Breast epithelium (tissue), 4 donors: ENCODE measurements around the gene CYP4A22. TPM values are rescaled to one million over a fixed set of nuclear protein-coding genes. Genes with fewer than 3 reads are reported as not detected.
"Not testable (repeated sequence)": the region's sequence is repeated elsewhere in the genome, so short reads cannot be mapped to it uniquely, and the experiment has no call there.

ENCODE experiments used
- DNase-seq, 2 donors: peaks; one replicate each; pipeline ENCODE4 v3.0.0-alpha.2; 2019; ENCODE audit warnings: low spot score in 2 of 2
- H3K27ac ChIP-seq, 2 donors: fragments of 200-600 bp; sonication (generic) in 1 of 2; one replicate each; pipeline ENCODE4 v1.5.1; 2016 to 2019; ENCODE audit warnings: mild to moderate bottlenecking in 1 of 2
- H3K27me3 ChIP-seq, 2 donors: fragments of 200-600 bp; sonication (generic) in 1 of 2; one replicate each; pipeline versions ENCODE4 v1.5.1 to v1.6.0; 2017 to 2019; ENCODE audit warnings: control low read depth in 1 of 2, mild to moderate bottlenecking in 1 of 2
- H3K36me3 ChIP-seq: fragments of 200-600 bp; one replicate; pipeline ENCODE4 v1.5.1; 2019
- H3K4me1 ChIP-seq, 2 donors: fragments of 200-600 bp; sonication (generic); one replicate each; pipeline ENCODE4 v1.5.1; 2016 to 2019; ENCODE audit warnings: control low read depth in 1 of 2
- H3K4me3 ChIP-seq, 3 donors: fragments of 200-600 bp; sonication (generic); 1 replicate in 2 of 3; 2 replicates in 1 of 3; pipeline ENCODE4 v1.5.1; 2016 to 2019; ENCODE audit warnings: mild to moderate bottlenecking in 3 of 3, moderate library complexity in 2 of 3
- H3K9me3 ChIP-seq, 2 donors: fragments of 200-600 bp; sonication (generic) in 1 of 2; one replicate each; pipeline ENCODE4 v1.5.1; 2016 to 2019; ENCODE audit warnings: control low read depth in 1 of 2
- POLR2A ChIP-seq: fragments of 450-650 bp; IDR thresholded peaks from one replicate; pipeline ENCODE4 v1.6.1; 2016; ENCODE audit warnings: antibody characterized with exemption, mild to moderate bottlenecking, moderate library complexity
- POLR2AphosphoS5 ChIP-seq, 3 donors: sonication (generic); formaldehyde crosslinking; IDR thresholded peaks; one replicate each; pipeline ENCODE4 v1.6.1; 2017; ENCODE audit warnings: antibody characterized with exemption in 3 of 3
- intact Hi-C: fragments of 100-400 bp; cut with DNase I; formaldehyde crosslinking; loops from one replicate; pipeline ENCODE4 v1.15.1; 2023; ENCODE audit warnings: low total_unique reads
- total RNA-seq, 3 donors: library from RNA; depleted of rRNA; stranded (reverse); fragments of >200 nt; gene quantifications; one replicate each; pipeline ENCODE4 v1.1.0, GENCODE V29; 2016
- TF ChIP-seq, protein P1 (sequence below), 3 donors: fragments of 450-650 bp; IDR thresholded peaks; one replicate each; pipeline ENCODE4 v1.5.1; 2016 to 2017; ENCODE audit warnings: antibody characterized with exemption in 3 of 3, mild to moderate bottlenecking in 3 of 3, moderate library complexity in 3 of 3

CYP4A22 gene
- total RNA-seq, 3 donors from 2014 or later, result 0.44 to 2.2 (median 0.66) TPM

DNA sequence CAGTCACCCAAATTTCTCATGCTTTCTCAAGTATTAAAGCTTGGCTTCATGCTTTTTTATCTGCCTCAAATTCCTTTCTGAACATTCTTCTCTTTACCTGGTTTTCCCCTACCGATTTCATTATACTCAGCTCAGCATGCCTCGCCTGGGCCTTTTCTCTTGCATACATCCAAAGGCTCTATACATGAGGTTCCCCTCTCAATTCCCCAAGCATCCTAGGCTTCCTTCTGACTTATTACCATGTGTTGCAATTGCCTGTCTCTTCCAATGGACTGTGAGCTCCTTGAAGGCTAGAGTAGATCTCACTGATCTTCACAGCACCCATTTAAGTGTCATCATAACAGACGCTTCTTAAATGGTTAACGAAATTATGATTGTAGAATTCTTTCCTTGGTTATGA, 24.1 kb upstream of the CYP4A22 start:
- Histone ChIP-seq H3K9me3 (no peaks in the 10 kb centered on the region), H3K27me3 (no peaks in the 10 kb centered on the region), H3K36me3 (no peaks in the 10 kb centered on the region), H3K4me1 (no peaks in the 10 kb centered on the region), H3K27ac (no peak overlapping the region), H3K4me3 (no peak overlapping the region)
- TF ChIP-seq, protein P1, sequence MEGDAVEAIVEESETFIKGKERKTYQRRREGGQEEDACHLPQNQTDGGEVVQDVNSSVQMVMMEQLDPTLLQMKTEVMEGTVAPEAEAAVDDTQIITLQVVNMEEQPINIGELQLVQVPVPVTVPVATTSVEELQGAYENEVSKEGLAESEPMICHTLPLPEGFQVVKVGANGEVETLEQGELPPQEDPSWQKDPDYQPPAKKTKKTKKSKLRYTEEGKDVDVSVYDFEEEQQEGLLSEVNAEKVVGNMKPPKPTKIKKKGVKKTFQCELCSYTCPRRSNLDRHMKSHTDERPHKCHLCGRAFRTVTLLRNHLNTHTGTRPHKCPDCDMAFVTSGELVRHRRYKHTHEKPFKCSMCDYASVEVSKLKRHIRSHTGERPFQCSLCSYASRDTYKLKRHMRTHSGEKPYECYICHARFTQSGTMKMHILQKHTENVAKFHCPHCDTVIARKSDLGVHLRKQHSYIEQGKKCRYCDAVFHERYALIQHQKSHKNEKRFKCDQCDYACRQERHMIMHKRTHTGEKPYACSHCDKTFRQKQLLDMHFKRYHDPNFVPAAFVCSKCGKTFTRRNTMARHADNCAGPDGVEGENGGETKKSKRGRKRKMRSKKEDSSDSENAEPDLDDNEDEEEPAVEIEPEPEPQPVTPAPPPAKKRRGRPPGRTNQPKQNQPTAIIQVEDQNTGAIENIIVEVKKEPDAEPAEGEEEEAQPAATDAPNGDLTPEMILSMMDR (IDR thresholded peaks at IDR 0.05), result no peak
- TF ChIP-seq POLR2AphosphoS5 (IDR thresholded peaks at IDR 0.05), result no peak
- no peak for TF ChIP-seq POLR2A
- intact Hi-C loops, result no loop called here
- DNase-seq, result no peak

DNA sequence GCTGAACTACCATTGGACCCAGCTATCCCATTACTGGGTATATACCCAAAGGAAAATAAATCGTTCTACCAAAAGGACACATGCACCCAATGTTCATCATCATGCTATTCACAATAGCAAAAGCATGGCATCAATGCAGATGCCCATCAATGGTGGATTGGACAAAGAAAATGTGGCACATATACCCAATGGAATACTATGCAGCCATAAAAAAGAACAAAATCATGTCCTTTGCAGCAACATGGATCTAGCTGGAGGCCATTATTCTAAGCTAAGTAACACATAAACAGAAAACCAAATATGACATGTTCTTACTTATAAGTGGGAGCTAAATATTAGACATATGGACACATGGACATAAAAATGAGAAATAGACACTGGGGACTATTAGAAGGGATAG, 16.2 kb upstream of the CYP4A22 start:
- H3K27ac ChIP-seq, intact Hi-C loops, DNase-seq, H3K4me3 ChIP-seq, H3K4me1 ChIP-seq, H3K27me3 ChIP-seq, H3K36me3 ChIP-seq, H3K9me3 ChIP-seq: not testable (repeated sequence)

DNA sequence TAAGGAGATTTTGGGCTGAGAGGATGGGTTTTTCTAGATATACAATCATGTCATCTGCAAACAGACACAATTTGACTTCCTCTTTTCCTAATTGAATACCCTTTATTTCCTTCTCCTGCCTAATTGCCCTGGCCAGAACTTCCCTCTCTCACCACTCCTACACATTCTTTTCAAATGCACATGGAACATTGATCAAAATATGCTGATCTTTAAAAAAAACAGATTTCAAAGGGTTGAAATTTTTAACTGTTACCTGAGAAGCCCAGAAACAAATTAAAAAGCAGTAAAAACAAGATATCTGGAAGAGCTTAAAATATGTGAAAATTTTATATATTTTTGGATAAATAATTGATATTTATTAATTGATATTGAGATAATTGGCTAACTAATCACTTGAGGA, 12.4 kb upstream of the CYP4A22 start:
- H3K9me3 ChIP-seq, DNase-seq, H3K27me3 ChIP-seq, H3K4me1 ChIP-seq, intact Hi-C loops, H3K36me3 ChIP-seq, H3K4me3 ChIP-seq, H3K27ac ChIP-seq: not testable (repeated sequence)

DNA sequence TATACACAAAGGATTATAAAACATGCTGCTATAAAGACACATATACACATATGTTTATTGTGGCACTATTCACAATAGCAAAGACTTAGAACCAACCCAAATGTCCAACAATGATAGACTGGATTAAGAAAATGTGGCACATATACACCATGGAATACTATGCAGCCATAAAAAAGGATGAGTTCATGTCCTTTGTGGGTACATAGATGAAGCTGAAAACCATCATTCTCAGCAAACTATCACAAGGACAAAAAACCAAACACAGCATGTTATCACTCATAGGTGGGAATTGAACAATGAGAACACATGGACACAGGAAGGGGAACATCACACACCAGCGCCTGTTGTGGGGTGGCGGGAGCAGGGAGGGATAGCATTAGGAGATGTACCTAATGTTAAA, 10.2 kb upstream of the CYP4A22 start:
- H3K27me3 ChIP-seq, H3K4me3 ChIP-seq, DNase-seq, H3K27ac ChIP-seq, intact Hi-C loops, H3K4me1 ChIP-seq, H3K36me3 ChIP-seq, H3K9me3 ChIP-seq: not testable (repeated sequence)

DNA sequence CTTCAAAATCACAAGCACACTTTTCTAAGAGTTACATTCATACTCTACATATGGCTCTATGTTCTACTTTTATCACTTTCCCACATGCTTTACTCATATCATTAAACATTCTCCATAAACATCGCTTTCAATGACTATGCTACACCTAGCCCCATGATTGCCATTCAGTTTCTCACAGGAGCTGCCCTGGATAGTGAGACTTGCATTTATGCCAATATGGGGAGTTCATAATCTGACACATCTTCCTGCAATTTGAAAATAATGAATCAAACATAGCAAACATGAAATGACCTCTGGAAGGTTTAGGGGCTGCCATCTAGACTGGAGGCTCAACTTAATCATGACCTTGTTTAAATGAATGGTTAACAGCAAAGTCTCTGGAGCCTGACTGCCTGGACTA, 9.0 kb upstream of the CYP4A22 start:
- no peak for TF ChIP-seq POLR2AphosphoS5 (IDR thresholded peaks at IDR 0.05)
- TF ChIP-seq, protein P1 (IDR thresholded peaks at IDR 0.05), result no peak
- TF ChIP-seq POLR2A, result no peak
- Histone ChIP-seq H3K27ac (no peak overlapping the region), H3K36me3 (no peaks in the 10 kb centered on the region)

DNA sequence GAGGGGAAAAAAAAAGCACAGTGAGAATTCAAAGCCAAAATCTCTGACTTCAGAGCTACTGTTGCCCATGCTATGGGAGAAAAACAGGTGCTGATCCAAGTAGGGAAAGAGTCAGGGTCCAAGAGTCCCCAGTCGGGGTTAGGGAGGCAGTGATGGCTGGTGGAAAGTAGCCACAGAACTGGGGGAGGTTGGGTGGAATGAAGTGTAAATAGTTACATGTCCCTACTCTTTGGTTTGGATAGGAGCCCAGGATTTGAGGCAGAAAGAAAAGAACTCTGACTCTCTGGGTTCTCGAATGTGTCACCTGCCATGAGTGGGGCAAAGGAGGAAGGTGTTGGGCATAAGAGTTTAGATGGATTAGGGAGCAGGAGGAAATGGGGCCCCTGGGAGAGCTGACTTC, 8.4 kb upstream of the CYP4A22 start:
- H3K27me3 ChIP-seq, H3K4me1 ChIP-seq, H3K9me3 ChIP-seq, H3K36me3 ChIP-seq, DNase-seq, H3K27ac ChIP-seq, H3K4me3 ChIP-seq, intact Hi-C loops: not testable (repeated sequence)

More for the DNA sequence above, 9.0 kb upstream of the CYP4A22 start:
- no peak overlapping the region for H3K4me3 ChIP-seq
- H3K9me3 ChIP-seq, result no peaks in the 10 kb centered on the region
- no peaks in the 10 kb centered on the region for H3K4me1 ChIP-seq
- DNase-seq, result no peak
- H3K27me3 ChIP-seq, result no peaks in the 10 kb centered on the region
- intact Hi-C loops, result no loop called here

DNA sequence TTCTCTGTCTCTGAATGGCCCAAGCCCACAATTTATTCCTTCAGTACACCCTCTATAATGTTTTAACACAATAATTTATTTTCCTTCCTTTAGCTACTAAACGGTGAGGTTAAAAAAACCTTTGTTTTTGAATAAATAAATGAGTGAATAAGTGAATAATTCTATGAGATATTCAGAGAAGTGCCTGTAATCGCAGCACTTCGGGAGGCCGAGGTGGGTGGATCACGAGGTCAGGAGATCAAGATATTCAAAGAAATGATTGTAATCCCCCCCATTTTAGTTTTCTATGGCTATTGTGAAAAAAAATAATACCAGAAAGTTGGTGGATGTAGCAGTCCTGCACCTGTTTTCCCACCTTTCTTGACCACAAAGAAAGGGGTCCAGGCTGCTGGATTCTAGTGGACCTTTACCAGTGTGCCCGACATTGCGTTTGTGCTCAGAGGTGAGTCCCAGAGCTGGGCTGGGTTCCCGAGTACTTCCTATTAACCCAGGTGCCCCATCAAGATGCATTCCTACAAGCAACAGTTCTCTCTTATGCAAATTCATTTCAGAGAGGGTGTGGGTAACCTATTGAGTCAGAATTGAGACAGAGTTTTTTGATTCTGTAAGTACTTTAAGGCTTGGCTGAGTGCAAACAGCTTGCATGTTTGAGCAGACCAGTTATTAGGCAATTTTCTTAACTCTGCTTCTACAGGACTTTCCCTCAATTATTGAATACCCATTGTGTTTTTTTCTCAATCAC, 7.6 kb upstream of the CYP4A22 start:
- H3K36me3 ChIP-seq, H3K9me3 ChIP-seq, H3K27ac ChIP-seq, H3K4me1 ChIP-seq, H3K4me3 ChIP-seq, H3K27me3 ChIP-seq, intact Hi-C loops, DNase-seq: not testable (repeated sequence)

DNA sequence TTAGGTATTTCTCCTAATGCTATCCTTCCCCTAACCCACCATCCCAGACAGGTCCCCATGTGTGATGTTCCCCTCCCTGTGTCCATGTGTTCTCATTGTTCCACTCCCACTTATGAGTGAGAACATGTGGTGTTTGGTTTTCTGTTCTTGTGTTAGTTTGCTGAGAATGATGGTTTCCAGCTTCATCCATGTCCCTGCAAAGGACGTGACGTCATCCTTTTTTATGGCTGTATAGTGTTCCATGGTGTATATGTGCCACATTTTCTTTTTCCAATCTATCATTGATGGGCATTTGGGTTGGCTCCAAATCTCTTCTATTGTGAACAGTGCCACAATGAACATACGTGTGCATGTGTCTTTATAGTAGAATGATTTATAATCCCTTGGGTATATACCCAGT, 4.6 kb upstream of the CYP4A22 start:
- H3K27me3 ChIP-seq, H3K27ac ChIP-seq, H3K36me3 ChIP-seq, H3K4me3 ChIP-seq, H3K9me3 ChIP-seq, DNase-seq, intact Hi-C loops, H3K4me1 ChIP-seq: not testable (repeated sequence)
